ENCODE results near the gene SLC12A8. TPM values are rescaled to one million over a fixed set of nuclear protein-coding genes. Genes with fewer than 3 reads are reported as not detected.

SLC12A8 gene, protein sequence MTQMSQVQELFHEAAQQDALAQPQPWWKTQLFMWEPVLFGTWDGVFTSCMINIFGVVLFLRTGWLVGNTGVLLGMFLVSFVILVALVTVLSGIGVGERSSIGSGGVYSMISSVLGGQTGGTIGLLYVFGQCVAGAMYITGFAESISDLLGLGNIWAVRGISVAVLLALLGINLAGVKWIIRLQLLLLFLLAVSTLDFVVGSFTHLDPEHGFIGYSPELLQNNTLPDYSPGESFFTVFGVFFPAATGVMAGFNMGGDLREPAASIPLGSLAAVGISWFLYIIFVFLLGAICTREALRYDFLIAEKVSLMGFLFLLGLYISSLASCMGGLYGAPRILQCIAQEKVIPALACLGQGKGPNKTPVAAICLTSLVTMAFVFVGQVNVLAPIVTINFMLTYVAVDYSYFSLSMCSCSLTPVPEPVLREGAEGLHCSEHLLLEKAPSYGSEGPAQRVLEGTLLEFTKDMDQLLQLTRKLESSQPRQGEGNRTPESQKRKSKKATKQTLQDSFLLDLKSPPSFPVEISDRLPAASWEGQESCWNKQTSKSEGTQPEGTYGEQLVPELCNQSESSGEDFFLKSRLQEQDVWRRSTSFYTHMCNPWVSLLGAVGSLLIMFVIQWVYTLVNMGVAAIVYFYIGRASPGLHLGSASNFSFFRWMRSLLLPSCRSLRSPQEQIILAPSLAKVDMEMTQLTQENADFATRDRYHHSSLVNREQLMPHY
- total RNA-seq, result 0.20 and 0.42 TPM in 2 replicates

DNA sequence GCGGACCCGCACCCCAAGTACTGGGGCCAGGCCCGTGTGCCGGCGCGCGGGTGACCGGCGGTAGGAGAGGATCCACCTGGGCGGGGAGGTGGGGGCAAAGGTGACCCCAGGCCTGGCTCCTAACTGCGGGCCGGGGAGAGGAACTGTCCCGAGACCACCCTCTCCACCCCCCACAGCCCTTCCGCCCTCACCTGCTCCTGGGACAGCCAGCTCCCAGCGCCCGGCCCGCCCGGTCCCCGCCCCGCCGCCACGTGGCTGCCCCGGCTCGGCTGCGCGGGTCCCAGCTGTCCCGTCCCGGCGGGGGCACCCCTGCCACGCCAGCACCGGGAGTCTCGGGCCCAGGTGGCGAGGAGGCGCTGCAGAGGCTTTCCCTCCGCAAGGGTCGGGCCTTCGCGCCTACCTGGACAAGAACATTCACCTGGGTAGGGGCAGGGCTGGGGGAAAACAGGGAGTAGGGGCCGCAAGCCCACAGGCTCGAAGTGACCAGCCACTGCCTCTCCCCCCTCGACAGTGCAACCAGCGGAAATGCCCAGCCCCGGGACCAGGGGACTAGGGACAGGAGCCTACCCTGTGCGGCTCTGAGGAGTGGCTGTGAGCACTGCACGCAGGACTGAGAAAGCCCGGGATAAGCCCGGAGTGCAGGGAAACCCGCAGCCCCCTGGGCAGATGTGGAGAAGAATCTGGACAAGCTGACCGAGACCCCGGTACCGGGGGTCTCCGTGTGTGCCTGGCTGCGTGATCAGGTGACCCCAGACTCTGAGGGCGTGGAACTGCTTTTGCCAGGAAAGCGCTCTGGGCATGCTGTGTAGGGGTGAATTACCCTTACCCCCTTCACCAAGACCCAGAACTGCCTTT is at the start of gene SLC12A8:
Gene SLC12A8 (minus strand): TSS at position 240 of the 855 bp plus-strand sequence. CDS start 1,399 bp downstream, outside the sequence.
- DNase-seq (ENCODE audit: low read depth, low spot score), result no peak

DNA sequence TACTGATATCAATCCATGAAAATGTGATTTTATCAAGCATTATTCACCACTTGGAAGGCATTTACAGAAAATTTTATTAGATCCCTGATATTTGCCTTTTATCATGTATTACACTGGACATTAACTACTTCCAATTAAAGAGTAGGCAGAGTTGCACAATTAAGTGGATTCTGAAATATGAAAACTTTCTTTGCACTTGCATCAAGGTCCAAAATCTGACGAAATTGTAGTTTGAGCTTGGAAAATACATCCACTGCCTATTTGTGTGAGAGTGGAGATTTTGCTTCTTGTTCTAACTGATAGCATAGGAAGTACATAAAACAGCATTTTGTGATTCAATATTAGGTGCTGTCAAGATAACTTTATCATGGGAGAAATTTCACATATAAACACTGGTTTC is 49.6 kb upstream of the SLC12A8 start:
- DNase-seq (ENCODE audit: low read depth, low spot score), result no peak

DNA sequence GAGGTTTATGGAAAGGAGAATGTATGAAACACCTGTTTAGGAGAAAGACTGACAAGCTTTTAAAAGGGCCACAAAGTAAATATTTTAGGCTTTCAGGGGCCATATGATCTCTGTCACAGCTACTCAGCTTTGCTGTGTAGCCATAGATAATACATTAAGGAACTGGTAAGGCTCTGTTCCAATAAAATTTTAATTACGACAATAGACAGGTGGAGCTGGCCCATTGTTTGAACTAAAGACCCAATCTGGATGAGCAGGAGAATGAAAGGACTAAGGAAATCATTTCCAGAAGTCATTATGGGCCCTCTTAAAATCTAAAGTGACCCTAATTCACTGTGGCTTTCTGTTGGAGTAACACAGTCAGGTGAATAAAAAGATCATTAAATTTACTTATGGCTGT is 48.5 kb upstream of the SLC12A8 start:
- DNase-seq (ENCODE audit: low read depth, low spot score), result no peak

DNA sequence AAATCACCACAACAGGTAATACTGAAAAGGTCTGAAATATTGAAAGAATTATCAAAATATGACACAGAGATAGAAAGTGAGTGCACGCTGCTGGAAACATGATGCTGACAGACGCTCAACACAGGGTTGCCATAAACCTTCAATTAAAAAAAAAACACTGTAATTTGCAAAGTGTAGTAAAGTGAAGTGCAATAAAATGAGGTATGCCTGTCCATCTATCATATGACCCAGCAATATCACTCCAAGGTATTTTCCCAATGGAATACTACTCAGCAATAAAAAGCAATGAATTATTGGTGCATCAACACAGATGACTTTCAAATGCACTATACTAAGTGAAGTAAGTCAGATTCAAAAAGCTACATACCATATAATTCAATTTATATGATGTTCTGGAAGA is 47.6 kb upstream of the SLC12A8 start:
- DNase-seq (ENCODE audit: low read depth, low spot score), result no peak

DNA sequence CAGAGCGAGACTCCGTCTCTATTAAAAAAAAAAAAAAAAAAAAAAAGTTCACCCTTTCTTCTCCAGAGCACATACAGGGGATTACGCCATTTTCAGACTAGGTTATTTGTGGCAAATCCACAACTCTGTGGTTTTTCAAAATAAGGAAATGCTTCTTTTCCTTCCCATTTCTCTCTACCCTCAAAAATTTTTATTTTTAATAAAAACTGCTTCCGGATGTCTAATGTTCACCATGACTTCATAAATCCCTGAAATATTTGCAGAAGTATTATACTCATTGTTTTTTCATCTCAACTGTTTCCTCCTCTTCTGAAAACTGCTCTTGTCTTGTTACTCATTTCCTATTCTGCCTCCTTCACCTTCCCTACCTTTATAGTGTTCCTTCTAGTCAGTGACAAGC is 45.0 kb upstream of the SLC12A8 start:
- DNase-seq (ENCODE audit: low read depth, low spot score), result peak; percentile 29

DNA sequence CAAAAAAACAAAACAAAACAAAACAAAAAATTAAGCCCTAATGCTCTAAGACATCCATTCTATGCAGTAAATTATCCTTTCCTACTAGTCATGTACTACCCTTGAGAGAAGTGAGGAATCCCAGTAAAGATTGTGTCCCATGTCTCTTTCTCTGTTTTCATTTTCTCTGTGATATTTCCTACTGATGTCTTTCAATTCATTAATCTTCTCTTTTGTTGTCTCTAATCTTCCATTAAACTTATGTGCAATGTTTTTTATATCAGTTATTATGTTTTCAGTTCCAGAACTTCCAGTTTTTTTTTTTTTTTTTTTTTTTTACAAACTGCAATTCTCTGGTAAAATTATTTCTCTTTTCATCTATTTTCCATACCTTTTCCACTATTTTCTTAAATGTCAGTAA is 44.1 kb upstream of the SLC12A8 start:
- no peak for DNase-seq (ENCODE audit: low read depth, low spot score)

DNA sequence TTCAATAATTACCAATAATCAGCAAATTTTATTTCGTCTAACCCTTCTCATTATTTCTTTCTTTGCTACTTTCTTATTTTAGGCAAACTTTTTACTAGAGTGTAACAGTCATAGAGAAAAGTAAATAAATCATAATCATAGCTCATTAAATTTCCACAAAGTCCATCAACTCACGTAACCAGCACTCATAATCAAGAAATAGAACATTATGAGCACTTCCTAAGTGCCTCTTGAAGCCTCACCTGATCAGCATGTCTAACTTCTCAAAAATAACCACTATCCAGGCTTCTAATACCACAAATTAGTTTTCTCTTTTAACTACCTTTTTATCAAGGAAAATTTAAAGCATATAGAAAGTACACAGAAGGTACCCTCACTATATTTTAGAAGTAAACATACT is 38.4 kb upstream of the SLC12A8 start:
- no peak for DNase-seq (ENCODE audit: low read depth, low spot score)

DNA sequence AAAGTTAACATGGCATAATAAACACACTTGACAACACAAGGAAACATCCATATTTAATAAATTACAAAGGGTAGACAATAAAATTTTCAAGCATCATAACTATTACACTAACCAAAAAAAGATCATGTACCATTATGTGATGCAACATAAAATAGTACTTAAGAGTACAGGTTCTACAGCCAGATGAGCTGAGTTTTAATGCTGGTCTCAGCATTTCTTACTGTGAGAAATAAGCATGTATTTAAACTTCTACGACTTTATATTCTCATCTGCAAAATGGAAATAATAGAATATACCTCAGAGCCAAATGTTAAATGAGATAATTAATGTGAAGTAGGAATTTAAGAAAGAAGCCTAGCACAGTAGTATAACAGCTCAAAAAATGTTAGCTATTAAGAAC is 33.7 kb upstream of the SLC12A8 start:
- no peak for DNase-seq (ENCODE audit: low read depth, low spot score)

DNA sequence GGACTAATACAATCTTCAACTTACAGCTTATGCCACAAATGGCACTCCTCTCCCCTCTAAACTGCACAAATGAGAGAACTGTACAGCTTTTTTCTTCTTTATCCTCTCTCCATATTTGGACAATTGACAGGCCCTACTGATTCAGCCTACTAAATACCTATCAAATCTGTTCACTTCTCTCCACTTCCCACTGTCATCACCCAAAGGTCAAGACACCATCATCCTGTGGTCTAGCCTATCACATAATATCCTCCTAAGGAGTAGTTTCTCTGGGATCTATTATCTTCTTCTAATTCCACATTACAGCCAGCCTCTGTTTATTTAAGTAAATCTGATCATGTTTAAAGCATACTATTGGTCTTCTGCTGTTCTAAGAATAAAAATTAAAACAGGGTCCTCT is 33.0 kb upstream of the SLC12A8 start:
- DNase-seq (ENCODE audit: low read depth, low spot score), result no peak

DNA sequence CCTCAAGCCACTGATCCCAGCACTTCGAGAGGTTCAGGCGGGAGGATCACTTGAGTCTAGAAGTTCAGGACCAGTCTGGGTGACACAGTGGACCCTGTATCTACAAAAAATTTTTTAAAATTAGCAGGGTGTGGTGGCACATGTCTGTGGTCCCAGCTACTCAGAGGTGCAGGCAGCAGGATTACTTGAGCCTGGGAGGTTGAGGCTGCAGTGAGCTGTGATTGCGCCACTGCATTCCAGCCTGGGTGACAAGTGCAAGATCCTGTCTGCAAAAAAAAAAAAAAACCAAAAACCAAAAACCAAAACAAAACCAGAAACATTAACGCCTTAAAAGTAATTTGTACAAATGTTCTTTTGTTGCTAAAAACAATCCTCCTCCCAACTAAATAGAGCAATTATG is 27.9 kb upstream of the SLC12A8 start:
- no peak for DNase-seq (ENCODE audit: low read depth, low spot score)

DNA sequence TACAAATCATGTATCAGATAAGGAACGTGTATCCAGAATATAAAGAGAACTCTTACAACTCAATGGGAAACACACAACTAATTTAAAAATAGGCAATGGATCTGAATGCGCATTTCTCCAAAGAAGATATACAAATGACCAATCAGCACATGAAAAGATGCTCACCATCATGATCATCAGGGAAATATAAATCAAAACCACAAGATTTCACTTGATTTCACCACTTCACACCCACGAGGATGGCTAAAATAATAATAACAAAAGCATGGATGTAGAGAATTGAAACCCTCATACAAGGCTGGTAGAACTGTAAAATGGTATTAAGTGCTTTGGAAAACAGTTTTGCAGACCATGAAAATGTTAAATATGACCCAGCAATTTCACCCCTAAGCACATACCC is 26.7 kb upstream of the SLC12A8 start:
- no peak for DNase-seq (ENCODE audit: low read depth, low spot score)

DNA sequence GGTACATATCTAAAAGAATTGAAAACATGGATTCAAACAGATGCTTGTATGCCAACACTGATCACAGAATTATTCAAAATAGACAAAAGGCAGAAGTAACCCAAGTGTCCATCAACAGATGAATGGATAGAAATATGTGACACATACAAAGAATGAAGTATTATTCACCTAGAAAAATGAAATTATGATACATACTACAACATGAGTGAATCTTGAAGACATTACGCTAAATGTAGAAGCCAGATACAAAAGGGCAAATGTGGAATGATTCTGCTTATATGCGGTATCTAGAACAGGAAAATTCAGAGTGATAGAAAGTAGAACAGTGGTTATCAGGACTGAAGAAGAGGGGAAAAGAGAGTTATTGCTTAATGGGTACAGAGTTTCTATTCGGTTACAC is 26.2 kb upstream of the SLC12A8 start:
- DNase-seq (ENCODE audit: low read depth, low spot score), result no peak

DNA sequence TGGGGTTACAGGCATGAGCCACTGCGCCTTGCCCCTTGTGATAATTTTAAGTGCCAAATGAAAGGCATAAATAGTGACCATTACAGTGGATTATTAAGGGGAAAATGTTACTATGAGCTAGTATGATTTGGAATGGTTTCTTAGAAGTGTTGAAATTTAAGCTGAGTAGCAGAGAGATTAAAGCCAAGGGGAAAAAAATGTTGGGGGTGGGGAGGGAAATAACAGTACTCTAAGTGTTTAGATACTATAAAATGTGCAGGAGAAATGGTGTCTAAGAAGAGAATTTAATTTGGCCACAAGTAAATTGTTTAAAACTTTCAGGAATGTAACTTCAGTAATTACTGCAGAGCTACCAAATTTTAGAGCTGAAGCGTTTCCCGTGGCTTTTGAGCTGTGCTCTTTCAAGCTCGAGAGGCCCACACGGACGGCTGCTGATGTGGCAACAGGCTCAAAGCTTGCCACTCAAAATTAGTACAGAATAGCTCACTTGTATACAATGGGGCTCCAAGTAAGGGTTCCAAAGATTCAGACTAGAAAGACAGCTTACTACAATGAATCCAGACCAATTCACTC is 23.9 kb upstream of the SLC12A8 start:
- no peak for DNase-seq (ENCODE audit: low read depth, low spot score)

DNA sequence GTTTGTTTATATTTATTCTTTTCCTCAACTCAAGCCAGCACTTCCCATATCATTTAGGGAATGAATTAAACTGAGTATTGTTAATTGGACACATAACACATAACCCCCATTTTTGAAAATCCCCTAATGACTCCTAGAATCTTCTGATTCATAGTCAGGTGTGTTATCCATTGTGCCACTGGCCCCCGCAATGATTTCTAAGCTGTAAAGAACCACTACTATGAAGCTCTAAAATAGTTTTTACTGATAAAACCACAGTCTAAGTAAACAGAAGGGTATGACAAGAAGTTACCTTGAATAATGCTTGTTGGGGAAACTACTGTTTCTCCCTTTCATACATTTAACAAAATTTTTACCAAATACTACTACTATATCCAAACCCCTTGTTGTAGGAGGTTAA is 22.3 kb upstream of the SLC12A8 start:
- DNase-seq (ENCODE audit: low read depth, low spot score), result no peak

DNA sequence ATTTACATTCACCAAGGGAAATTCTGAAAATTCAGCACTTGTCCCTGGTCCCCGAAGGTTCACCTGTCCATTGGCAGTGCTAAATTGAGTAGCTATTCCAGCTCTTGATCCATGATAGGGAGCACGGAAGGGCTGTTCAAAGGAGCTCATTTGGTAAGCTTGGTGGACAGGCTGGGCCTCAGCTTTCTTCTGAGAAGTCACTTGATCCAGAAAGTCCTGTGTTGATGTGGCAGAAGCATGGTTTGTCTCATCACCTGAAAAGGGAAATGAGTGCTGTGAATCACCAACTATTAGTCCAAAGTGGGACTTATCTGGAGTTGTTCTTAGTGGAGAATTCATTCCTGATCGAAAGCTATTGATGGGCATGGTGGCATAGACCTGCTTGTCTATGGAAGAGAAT is 19.9 kb upstream of the SLC12A8 start:
- DNase-seq (ENCODE audit: low read depth, low spot score), result no peak

DNA sequence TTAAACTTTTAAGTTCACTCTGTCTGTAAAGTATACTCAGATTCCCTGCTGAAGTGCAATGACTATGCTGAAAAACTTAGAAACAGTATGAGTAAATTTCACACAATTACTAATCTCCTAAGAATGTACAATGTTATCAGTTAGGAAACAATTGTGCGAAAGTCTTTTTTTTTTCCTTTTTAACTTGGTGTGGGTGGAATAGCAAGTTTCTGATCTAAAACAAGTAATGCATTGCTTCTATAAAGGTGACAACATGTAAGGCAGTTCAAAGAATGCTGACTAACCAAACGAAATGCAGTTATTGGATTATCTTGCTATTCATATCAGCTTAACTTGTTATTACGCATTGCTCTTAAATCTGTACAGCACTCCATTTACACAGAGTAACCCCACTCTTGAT is 19.3 kb upstream of the SLC12A8 start:
- peak; percentile 57 for DNase-seq (ENCODE audit: low read depth, low spot score)

DNA sequence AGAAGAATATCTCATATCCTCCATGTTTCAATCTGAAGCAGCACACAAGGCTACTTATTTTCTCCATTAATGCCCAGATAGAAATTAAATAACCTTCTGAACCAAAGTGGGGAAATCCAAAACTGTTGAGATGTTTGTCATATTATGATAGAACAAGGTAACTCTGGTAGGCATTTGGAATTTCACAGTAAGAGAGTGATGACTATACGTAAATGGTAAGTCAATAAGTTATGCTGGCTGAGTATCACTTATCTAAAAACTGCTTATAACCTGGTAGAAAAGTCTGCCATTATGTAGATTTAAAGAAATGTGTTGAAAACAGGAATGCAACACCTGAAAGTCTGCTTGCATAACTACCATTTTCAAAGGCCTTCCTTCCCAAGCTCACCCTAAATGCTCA is 17.2 kb upstream of the SLC12A8 start:
- no peak for DNase-seq (ENCODE audit: low read depth, low spot score)

DNA sequence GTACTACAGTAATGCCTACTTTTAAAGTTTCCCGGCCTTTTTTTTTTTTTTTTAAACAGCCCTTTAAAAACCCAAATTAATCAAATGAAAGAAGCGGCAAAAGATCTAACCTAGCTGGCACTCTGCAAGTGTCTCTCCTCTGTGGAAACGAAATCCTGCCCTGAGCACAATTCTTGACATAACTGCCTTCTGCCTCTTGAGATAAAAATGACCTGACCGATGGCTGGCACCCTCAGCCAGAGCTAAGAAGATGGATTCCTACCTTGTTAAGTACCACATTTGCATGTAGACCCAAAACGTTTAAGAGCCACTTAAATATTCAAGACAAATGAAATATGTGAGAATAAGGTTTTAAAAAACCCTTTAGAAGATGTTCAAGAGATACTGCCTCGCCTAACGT is 16.6 kb upstream of the SLC12A8 start:
- no peak for DNase-seq (ENCODE audit: low read depth, low spot score)

DNA sequence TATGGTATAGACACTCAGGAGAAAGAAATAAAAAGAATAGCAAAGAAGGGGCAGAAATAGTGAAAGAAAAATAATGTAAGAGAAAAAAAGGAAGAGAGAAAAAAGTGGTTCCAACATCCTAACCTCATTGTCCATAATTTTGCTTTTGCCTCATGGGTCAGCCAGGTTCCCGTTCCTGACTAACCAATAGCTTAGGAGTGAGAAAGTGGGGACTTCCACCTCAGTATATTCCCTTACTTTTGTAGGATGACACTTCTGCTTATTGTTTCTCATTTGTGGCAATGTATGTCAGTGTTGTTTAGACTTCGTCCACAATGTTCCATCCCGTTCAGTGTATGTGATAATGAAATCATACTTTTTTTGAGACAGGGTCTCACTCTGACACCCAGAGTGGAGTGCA is 9.3 kb upstream of the SLC12A8 start:
- DNase-seq (ENCODE audit: low read depth, low spot score), result no peak

DNA sequence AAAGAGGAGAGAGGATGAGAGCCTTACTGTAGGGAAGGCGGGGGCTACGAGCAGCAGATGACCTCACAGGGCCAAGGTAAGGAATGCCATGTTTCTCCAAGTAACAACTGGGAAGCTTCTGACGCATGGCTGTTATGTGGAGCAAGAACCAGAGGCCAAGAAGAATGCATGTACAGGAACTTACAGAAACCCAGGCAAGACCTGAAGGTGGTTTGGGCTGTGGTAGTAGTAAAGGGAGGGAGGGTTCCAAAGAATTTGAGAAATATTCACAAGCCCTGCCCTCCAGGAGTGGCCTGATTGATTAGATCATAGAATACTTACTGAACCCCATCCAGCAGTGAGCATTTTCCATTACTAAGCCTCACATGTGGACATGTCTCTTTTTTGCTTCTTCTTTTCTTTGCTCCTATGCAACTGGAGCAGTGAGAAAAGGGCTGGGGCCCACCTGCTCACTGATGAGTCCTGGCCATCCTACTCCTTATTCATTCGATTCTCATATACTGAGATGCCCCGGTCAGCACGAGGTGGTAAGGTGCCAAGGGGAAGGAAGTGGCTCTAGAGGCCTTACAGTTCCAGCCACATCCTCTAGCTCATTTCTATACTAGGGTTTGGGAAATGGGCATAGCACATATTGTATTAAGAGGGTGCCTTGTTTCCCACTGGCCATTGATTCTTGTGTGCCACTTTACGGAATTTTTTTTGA is 8.3 kb upstream of the SLC12A8 start:
- DNase-seq (ENCODE audit: low read depth, low spot score), result no peak

DNA sequence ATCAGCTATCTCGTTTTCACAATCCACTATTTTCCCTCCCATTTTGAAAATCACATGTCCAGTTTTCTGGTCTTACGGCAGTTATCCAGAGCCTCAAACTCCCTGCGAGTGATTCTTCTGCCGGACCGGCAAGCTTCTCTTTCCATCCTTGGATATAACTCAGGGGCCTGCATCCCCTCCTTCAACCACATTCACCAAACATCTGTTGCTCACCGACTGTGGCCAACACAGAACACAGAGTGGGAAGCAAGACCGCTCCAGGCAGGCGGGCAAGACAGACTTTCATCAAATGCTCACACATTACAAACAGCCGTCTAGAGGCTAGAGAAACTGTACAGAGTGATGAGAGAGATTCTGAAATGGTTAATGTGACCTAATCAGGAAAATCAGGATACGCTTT is 7.6 kb upstream of the SLC12A8 start:
- DNase-seq (ENCODE audit: low read depth, low spot score), result no peak

Data from pulmonary artery endothelial cell (primary cell).